Activated T-cell treated with anti-CD3 and anti-CD28 coated beads for 4 hours (primary cell): ENCODE results near the gene SLC44A5.
"Not testable (repeated sequence)": the region's sequence is repeated elsewhere in the genome, so short reads cannot be mapped to it uniquely, and the experiment has no call there.

Source experiments
- DNase-seq: peaks from one replicate; pipeline ENCODE4 v3.0.0-alpha.2; 2020

The SLC44A5 gene

DNA sequence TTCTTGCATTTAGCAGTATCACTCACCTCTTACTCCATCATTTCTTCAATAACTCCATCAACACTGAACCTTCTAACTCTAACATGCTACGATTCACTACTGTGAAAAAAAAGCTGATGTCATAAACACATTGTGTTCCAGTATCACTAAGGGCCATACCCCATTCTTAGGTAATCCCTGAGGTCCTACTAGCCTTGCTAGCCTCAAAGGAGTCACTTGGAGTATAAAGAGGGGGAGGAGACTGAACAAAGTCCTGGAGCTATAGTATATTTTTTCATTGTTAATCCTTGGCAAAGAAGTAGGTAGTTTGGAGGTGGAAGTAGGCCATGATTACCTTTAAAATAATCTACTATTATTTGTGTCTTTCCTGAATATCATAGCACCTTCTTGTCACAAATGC is at the start of gene SLC44A5:
Gene SLC44A5 (minus strand): TSS at position 101 of the 400 bp plus-strand sequence. CDS start 69,667 bp downstream, outside the sequence.
- no peak for DNase-seq

DNA sequence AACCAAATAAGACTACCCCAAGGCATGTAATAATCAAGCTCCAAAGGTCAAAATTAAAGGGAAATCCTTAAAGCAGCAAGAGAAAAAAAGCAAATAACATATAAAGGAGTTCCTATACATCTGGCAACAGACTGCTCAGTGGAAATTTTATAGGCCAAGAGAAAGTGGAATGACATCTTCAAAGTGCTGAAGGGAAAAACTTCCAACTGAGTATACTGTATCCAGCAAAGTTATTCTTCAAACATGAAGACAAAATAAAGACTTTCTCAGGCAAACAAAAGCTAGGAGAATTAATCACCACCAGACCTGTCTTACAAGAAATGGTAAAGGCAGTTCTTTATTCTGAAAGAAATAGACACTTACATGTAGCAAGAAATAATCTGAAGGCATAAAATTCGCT is 45.0 kb upstream of the SLC44A5 start:
- DNase-seq: no peak

DNA sequence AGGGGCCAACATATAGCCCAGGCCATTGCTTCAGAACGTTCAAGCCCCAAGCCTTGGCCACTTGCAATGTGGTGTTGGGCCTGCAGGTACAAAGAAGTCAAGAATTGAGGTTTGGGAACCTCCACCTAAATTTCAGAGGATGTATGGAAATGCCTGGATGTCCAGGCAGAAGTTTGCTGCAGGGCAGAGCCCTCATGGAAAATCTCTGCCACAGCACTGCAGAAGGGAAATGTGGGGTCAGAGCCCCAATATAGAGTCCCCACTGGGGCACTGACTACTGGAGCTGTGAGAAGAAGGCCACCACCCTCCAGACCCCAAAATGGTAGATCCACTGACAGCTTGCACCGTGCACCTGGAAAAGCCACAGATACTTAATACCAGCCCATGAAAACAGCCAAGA is 36.3 kb upstream of the SLC44A5 start:
- not testable (repeated sequence) for DNase-seq

DNA sequence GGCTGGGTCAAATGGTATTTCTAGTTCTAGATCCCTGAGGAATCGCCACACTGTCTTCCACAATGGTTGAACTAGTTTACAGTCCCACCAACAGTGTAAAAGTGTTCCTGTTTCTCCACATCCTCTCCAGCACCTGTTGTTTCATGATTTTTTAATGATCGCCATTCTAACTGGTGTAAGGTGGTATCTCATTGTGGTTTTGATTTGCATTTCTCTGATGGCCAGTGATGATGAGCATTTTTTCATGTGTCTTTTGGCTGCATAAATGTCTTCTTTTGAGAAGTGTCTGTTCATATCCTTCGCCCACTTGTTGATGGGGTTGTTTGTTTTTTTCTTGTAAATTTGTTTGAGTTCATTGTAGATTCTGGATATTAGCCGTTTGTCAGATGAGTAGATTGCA is 34.2 kb upstream of the SLC44A5 start:
- not testable (repeated sequence) for DNase-seq

DNA sequence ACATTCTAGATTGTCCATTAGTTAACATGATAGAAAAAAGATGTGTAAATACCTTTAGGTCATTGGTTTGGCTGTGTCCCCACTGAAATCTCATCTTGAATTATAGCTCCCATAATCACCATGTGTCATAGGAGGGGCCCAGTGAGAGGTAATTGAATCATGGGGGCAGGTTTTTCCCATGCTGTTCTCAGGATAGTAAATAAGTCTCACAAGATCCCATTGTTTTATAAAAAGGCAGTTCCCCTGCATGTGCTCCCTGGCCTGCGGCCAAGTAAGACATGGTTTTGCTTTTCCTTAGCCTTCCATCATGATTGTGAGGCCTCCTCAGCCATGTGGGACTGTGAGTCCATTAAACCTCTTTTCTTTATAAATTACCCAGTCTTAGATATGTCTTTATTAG is 32.5 kb upstream of the SLC44A5 start:
- DNase-seq: no peak

DNA sequence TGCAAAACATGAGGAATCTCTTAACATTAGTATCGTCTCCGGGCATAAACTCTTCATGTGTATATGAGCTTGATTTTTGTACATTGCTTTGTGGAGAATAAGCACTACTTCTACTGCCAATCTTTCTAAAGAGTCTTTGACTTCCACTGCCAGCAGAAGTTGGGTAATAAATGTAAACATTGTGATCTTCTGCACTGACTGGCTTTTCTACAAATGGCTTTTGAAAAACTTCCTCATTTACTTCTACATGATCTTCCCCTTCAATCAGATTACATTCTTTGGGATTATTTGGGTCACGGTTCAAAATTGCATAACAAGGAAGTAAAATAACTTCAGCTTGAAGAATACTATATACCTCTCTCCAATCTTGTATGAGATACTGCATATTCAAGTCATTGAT is 30.4 kb upstream of the SLC44A5 start:
- no peak for DNase-seq

DNA sequence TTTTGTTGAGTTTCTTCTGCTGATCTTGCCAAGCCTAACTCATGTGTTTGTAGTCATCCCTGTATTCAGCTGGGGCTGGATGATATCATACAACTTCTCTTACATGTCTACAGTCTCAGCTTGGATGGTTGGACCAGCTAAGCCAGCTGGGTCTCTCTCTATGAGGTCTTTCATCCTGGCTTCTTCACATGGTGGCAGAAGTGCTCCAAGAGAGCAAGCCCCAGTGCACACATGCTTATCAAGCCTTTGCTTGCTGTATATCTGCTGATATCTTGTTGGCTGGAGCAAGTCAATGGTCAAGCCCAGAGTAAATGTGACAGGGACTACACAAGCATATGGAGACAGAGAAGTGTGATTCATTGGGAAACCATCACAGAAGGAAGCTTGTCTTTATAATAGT is 29.2 kb upstream of the SLC44A5 start:
- no peak for DNase-seq

DNA sequence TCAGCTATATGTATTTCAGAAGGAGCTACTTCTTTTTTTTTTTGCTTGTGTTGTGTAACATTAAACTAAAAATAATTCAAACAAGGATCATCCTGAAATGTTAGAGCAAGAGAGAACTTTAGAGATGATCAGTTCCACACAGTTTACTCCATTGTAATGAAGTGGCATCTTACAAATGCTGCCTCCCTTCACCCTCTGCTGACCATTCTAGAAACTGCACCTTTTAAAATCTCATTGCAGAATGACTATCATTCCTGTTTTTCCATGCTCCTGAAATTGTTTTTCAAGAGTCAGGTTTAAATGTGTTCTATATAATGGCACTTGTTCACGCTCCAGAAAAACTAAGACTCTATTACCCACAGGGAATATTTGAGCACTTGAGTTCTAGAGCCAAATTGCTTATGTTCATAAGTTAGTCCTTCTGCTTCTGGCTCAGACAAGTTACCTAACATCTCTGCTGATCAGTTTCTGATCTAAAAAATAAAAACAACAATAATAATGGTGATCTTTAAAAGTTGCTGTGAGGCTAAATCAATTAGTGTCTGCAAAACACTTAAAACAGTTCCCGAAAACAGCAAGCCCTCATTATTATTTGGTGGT is 21.5 kb upstream of the SLC44A5 start:
- DNase-seq: no peak

DNA sequence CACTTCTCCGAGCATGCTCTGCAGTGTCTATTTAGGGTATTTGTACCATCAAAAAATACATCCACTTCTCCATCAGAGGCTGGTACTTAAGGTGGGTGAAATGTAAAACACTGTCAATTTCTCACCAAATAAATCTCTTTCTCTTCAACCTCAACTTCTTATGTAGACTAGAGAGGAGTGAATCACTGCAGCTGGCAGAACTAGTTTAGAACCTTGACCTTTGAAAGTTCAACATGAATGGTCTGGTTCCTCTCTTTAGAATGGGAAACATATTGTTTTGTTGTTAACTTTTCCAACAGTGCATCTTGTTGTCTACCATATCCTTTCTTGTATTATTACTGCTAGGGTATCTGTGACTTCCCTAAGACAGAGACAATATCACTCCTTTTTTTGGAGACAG is 20.1 kb upstream of the SLC44A5 start:
- no peak for DNase-seq

DNA sequence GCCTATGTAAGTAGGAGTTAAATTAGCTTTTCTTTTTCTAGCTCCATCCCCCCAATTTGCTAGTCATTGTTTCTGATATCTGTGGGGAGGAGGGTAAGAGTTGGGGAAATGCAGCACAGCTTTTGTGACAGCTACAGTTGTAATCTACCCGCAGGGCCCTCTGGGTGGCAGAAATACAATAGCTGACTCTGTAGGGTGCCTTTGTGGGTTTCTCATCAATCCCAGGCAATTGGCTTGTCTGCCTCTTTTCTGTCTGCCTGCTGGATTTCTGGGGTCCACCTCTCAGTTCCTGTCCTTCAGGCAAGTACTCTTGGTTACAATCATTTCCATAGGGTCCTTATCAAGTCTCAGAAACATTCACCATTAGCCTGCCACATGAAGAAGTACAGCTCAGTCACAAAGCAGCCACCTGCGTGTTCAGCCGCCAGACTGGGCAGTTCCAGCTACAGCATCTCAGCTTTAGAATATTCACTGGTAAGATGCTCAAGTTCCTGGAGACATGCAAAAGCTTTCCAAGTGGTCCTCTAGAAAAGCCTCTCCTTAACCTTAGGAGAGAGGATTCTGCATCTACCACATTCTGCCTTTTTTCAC is 19.2 kb upstream of the SLC44A5 start:
- DNase-seq: no peak

DNA sequence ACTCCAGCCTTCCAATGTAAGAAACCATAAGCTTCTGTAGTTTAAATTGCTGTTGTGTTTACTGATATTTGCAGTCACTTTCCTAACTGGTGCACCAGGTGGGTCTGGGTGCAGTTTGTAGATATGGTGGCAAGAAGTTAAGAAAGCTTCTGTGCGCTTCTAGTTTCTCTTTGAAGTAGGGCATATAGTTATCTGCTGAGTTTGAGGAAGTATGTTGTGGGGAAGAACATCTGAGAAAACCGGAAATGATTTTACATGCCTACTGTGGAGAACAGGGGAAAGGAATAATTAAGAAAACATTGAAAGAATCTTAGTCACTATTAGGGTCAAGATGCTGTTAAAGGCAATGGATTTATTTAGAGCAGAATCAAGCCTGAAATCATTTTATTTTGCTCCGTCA is 14.9 kb upstream of the SLC44A5 start:
- no peak for DNase-seq

DNA sequence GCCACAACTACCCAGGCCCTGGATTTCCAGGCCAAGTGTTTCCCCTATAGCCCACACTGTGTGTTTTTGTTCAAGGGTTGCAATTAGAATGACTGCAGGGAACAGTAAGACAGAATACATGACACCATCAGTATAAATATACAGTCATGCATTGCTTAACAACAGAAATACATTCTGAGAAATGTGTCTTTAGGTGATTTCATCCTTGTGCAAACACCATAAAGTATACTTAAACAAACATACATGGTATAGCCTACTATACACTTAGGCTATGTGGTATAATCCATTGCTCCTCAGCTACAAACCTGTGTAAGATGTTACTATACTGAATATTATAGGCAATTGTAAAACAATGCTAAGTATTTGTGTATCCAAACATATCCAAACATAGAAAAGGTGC is 7.5 kb upstream of the SLC44A5 start:
- no peak for DNase-seq

DNA sequence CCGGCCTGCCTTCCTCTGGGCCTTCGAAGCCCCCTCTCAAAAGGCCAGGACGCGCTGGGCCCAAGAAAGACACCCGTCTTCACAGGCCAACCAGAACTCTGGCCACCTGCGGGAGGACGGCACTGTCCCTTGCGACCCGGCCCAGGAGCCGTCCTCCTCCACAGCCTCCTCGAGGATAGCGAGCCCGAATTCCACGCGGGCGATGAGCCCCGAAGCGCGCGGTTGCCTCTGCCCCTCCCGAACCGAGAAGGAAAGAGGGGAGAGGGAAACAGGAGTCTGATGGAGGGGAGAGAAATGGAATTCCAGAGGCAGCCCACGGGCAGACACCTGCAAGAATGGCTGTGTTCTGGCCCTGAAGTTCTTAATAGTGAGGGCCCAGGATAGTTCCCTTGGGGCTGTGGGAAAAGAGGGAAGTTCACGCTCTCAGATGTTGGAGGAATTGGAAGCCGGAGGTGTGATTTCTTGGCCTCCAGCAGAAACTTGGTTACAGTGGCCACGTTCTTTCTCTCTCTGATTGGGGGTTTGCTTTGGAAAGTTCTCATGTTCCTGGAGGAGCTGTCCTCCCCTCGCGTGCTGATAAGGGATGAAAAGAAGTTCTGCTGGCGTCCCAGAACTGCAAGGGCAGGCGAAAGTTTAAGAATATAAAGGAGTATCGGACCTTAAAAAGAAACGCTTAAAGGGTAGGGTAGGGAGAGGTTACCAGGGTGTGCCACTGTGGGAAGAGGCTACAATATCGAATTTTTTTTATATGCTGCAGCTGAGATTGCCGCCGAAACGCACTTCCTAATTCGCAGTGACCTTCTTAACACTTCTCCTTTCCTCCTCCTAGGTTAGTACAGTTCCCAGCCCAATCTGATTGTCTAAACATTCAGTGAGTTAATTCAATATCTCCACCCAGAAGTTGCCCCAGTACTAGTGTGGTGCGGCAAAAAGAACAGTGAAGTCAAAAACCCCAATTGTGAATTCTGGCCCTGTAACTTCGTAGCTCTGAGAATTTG is 5.8 kb upstream of the SLC44A5 start:
- DNase-seq: no peak

DNA sequence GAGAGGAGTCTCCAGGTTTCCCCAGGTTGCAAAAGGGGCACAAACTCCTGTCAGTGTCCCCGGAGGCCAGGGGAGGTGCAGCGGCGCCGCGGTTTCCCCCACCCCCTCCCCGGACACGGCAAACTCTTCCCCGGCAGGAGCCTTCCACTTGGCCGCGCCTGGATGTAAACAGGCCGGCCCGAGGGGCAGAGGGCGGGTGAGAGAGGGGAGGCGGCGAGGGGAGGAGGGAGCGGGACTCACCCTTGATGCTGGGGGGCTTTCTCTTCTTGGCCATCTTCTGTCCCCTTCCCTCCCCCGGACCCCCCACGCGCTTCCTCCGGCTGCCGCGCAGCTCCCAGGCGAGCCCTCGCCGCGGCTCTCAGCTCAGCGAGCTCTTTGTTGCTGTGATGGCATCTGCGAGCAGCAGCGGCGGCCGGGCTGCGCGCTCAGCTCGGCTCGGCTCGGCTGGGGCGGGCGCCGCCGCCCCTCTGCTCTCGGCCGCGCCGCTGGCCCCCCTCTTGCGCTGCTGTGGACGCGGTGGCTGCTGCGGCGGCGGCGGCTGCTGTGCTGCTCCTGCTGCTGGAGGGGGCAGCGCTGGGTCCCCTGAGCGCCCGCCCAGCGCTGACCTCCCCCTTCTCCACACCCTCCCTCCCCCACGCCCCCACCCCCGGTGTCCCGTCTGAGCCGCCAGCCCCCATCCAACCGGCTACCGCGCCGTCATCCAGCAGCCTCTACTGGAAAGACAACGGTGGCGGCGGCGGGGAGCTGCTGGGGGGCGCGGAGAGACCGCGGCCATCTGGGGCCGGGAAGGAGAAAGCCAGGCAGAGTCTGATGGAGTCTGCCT is 4.9 kb upstream of the SLC44A5 start:
- DNase-seq: no peak

DNA sequence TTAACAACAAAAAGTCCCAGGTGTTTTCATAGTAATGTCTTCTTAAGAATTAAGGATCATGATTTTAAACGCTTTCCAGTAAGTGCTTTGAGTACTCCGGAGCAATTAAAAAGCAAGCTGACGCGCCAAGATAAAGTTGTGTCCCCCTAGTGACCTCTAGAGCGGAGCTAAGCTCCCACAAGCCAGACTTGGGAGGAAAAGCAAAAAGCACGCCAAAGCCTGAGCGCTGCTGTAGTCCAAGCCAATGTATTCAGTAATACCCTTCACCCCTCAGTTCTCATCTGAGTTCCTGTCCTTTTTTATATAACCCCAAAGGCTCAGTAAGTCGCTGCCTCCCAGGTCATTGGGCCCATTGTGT is 3.5 kb upstream of the SLC44A5 start:
- DNase-seq: no peak

DNA sequence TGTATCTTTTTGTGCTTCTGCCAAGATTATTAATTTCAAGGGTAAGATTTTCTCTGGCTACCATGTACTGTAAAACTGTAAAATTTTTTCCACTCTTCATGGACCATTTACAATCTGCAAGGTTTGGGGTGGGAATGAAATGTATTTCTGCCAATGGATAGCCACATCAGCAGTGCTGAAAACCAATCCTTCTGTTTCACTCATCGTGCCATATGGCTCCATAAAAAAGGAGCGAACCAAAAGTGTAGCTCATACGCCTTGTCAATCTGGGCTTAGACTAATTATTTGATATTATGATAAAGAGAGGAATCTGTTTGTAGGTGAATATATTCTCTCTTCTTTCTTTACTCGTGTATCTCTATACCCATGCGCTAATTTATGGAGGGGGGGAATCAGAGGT is 3.0 kb upstream of the SLC44A5 start:
- DNase-seq: no peak

DNA sequence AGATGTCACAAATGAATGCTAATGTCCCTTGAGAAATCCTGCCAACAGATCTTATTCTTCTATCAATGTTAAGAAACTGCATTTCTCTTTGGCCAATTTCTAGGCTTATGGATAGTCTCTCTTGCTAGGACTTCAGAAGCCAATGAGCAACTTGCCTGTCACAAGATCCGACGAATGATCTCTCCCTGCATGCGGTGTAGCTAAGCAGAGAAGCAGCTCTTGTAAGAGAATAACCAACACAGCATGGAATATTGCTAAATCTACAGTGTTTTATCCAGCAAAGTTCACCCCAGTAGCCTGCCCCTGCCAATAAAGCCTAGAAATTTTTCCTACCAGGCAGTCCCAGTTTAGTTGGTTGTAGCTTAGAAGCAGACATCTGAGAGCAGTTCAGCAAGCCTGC is 2.1 kb upstream of the SLC44A5 start:
- DNase-seq: no peak

DNA sequence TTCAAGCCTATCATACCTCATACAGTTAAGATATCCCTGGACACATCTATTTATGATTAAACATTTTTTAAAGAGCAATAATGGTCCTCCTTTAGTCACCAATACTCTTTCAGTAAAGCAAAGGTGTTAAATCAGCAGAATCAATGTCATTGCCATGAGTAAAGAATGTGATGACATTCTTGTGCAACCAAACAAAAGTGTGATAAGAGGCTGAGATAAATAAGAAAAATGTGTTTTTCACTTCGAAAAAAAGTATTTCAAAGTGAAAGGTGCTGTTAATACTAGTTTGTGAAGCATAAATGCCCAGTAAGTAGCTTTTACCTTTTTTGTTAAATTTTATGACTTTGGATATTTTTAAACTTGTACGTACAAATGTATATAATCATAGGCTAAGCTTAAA is 8.4 kb downstream of the SLC44A5 start:
- DNase-seq: no peak

DNA sequence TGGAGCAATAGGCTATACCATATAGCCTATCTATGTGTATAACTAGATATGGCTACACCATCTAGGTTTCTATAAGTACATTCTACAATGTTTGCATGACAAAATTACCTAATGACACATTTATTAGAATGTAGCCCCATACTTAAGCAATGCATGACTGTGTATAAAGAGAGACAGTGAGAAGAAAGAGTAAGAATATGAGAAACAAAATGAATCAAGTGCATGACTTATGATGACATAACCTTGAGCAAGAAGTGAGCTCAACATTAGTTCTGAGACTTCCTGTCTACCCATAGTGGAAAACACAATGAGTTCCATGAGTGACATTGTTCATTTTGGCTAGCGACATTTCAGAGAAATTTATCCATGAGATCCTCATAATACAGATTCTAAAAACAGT is 10.1 kb downstream of the SLC44A5 start:
- DNase-seq: no peak

DNA sequence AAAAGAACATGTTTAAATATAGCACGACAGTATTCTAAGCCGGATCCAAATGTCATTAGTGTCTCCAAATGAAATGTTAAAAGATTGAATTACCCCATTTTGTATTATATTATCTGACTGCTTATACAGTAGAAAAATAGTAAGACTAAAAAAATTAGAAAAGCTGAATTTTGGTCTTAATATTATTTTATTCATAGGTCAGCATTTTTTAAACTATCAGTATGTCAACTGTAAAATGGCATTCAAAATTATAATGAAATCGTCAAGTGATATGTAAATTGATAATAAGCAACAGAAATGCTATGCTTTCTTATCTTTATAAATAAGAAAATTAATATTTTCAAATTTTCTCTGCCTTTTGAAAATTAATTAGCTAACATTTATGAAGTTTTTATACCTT is 16.6 kb downstream of the SLC44A5 start:
- DNase-seq: no peak

DNA sequence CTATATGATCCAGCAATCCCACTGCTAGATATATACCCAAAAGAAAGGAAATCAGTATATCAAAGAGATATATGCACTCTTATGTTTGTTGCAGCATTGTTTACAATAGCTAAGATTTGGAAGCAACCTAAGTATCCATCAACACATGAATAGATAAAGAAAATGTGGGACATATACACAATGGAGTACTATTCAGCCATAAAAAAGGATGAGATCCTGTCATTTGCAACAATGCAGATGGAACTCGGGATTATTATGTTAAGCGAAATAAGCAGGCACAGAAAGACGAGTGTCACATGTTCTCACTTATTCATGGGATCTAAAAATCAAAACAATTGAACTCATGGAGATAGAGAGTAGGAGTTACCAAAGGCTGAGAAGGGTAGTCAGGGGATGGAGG is 17.5 kb downstream of the SLC44A5 start:
- DNase-seq: not testable (repeated sequence)

DNA sequence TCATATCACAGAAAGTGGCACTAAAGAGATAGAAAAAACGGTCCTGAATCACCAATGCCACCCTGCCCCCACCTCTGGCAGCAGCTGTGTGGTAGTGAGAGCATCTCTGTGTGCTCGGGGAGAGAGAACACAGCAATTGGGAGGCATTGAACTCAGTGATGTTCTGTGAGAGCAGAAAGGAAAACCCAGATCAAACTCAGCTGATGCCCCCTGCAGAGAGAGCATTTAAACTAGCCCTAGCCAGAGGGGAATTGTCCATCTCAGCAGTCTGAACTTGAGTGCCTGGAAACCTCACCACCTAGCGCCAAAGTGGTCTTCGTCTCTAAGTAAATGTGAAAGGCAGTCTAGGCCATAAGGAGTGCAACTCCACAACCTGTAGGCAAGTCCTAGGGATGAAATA is 21.3 kb downstream of the SLC44A5 start:
- DNase-seq: no peak

DNA sequence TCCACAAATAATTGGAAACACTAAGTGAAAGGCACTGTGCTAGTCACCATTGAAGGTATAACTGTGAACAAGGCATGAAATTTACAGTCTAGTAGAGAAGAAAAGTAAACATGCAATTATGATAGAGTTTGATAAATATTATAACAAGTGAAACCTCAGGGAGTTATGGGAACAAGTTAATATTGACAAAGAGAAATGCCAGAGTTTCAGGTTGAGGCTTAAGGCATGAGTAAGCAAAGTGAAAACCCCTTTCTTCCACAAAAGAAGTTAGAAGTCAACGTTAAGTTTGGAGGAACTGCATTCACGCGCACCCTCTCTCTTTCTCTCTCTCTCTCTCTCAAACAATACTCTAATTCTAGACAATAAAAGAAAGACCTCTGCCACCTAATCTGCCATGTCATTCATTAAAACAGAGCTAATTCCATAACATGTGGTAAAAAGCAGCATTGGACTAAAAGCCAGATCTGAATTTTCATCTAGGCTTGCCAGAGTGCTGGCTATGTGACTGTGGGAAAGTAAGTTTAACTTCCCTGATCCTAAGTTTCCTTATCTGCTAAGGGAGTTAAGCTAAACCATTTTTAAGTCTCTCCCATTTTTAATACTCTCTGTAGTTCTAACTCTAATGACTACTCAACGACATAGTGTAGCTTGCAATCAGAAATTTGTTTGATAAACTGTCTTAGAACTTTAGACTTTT is 22.0 kb downstream of the SLC44A5 start:
- no peak for DNase-seq
